ENCODE results near the gene NHLRC4.

DNA sequence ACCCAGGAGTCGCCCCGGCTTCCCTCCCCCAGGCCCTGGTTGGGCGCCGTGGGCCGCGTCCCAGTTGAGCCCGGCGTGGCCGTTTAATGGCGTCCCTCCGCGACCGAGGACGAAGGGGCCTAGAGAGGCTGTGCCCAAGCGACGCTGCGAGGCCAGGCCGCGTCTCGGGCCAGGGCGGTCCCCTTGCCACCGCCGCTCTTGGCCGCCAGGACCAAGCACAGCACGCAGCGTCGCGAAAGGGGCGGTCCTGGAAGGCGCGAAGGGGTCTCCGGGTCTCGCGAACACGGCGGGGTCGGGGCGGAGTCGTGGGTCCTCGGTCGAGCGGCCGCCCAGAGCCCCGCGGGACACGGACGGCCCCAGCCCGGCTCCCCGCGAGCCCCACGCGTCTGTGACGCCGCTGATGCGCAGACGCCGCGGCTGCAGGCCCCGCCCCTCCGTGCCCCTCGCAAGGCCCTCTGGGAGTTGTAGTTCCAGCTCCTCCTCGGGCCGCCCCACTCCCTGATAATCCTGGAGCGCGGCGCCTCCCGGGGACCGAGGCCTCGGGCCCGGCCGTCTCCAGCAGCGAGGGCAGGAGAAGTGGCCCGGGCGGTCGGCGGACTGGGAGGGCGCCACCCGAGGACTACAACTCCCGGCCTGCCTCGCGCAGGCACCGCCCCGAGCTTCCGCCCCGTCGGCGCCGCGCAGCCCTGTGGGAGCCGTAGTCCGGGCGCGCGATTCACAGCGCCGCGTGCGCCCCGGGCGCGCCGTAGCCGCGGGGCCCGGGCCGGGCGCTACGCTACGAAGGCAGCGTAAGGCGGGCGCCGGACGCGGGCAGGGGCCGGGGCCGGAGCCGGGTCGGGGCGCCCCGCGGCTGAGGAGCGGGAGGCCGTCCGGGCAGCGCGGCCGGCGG lies 39.5 kb upstream of the NHLRC4 start, which contains the start of gene CAPN15:
- TF ChIP-seq, protein P1, sequence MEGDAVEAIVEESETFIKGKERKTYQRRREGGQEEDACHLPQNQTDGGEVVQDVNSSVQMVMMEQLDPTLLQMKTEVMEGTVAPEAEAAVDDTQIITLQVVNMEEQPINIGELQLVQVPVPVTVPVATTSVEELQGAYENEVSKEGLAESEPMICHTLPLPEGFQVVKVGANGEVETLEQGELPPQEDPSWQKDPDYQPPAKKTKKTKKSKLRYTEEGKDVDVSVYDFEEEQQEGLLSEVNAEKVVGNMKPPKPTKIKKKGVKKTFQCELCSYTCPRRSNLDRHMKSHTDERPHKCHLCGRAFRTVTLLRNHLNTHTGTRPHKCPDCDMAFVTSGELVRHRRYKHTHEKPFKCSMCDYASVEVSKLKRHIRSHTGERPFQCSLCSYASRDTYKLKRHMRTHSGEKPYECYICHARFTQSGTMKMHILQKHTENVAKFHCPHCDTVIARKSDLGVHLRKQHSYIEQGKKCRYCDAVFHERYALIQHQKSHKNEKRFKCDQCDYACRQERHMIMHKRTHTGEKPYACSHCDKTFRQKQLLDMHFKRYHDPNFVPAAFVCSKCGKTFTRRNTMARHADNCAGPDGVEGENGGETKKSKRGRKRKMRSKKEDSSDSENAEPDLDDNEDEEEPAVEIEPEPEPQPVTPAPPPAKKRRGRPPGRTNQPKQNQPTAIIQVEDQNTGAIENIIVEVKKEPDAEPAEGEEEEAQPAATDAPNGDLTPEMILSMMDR (IDR thresholded peaks at IDR 0.05) = peak in 3 of 4 experiments; percentile 27 to 69 (median 66)
- TF ChIP-seq POLR2A (IDR thresholded peaks at IDR 0.05) (peak; percentile 89 to 91), EP300 (IDR thresholded peaks at IDR 0.05) (no peak)
